Mammary epithelial cell (primary cell): ENCODE measurements around the gene BHLHE23.

Experiments used
- CTCF ChIP-seq, 2 donors: IDR thresholded peaks in 1 of 2; conservative IDR thresholded peaks in 1 of 2; 2 replicates each; pipeline ENCODE4 v1.5.1; 2011 to 2012; ENCODE audit warnings: inconsistent platforms in 2 of 2, low read length in 2 of 2, mild to moderate bottlenecking in 2 of 2, control low read depth in 1 of 2, low read depth in 1 of 2; ENCODE audit not compliant: insufficient read depth in 1 of 2; ENCODE audit errors: extremely low read depth in 1 of 2
- EZH2 ChIP-seq: IDR thresholded peaks from 2 replicates; pipeline ENCODE4 v1.6.1; 2012; ENCODE audit warnings: low read length, inconsistent platforms, borderline replicate concordance

- TF ChIP-seq CTCF (conservative IDR thresholded peaks at IDR 0.05 in 1 of 2, IDR thresholded peaks at IDR 0.05 in 1 of 2; ENCODE audit: extremely low read depth in 1 of 2, insufficient read depth in 1 of 2, low read depth in 1 of 2, low read length in 2 of 2) (no peak), EZH2 (no peak)
Measured at GRCh38 chr20:62963614-62964397, 43.0 kb downstream of the BHLHE23 start.
